PC-3 (cell line): ENCODE data around the gene EPC1. TPM values are rescaled to one million over a fixed set of nuclear protein-coding genes. Genes with fewer than 3 reads are reported as not detected.
"Not testable (repeated sequence)": the region's sequence is repeated elsewhere in the genome, so short reads cannot be mapped to it uniquely, and the experiment has no call there.

Source experiments
- ATAC-seq: fragments of 200-7000 bp; cut with Tn5 transposase; 2 replicates; pipeline ENCODE4 v1.9.1; 2020; ENCODE audit warnings: mild to moderate bottlenecking, moderate library complexity
- Bru-seq: library from RNA; stranded (reverse); fragments of 400-500 nt; gene quantifications from one replicate; lab custom pipeline; 2021; lab: Mats Ljungman, UMichigan
- BruChase-seq, 2 experiments: library from RNA; stranded (reverse); fragments of 400-500 nt; gene quantifications; one replicate each; lab custom pipeline; 2021; lab: Mats Ljungman, UMichigan
- BruUV-seq: library from RNA; stranded (reverse); fragments of 400-500 nt; replicated peaks from 2 replicates; lab custom pipeline; 2021; lab: Mats Ljungman, UMichigan
- CTCF ChIA-PET: fragments of 300-600 bp; sonication (Branson Sonifier 250); formaldehyde crosslinking; loops from one replicate; lab custom pipeline; 2022; ENCODE audit warnings: antibody characterized with exemption; lab: Charles Lee
- POLR2A ChIA-PET: fragments of 300-600 bp; sonication (Branson Sonifier 250); formaldehyde crosslinking; loops from one replicate; lab custom pipeline; 2022; ENCODE audit warnings: antibody characterized with exemption; ENCODE audit not compliant: unreplicated experiment; lab: Charles Lee
- DNase-seq: peaks from one replicate; pipeline ENCODE4 v3.0.0-alpha.2; 2015
- H2AFZ ChIP-seq: fragments of 300-600 bp; sonication (generic); 2 replicates; pipeline ENCODE4 v1.6.0; 2016; ENCODE audit warnings: antibody characterized with exemption, low read length
- H3F3A ChIP-seq: fragments of 300-600 bp; sonication (generic); one replicate; pipeline ENCODE4 v1.6.0; 2017; ENCODE audit warnings: antibody characterized with exemption, low read length, control low read depth, mild to moderate bottlenecking; ENCODE audit not compliant: unreplicated experiment
- H3K27ac ChIP-seq: fragments of 300-600 bp; sonication (generic); 2 replicates; pipeline ENCODE4 v1.5.1; 2016; ENCODE audit warnings: mild to moderate bottlenecking, low read length
- H3K27me3 ChIP-seq: fragments of 300-600 bp; sonication (generic); 2 replicates; pipeline ENCODE4 v1.6.1; 2016; ENCODE audit warnings: low read length, mixed read lengths
- H3K36me3 ChIP-seq: fragments of 300-600 bp; sonication (generic); 2 replicates; pipeline ENCODE4 v1.6.1; 2016; ENCODE audit warnings: low read depth, mixed run types, low read length, mixed read lengths
- H3K4me1 ChIP-seq: fragments of 300-600 bp; sonication (generic); 2 replicates; pipeline ENCODE4 v1.5.1; 2016; ENCODE audit warnings: low read length; ENCODE audit not compliant: insufficient read depth
- H3K4me2 ChIP-seq: fragments of 300-600 bp; sonication (generic); 2 replicates; pipeline ENCODE4 v1.6.0; 2016; ENCODE audit warnings: low read length
- H3K4me3 ChIP-seq: fragments of 300-600 bp; sonication (generic); 2 replicates; pipeline ENCODE4 v1.5.1; 2016; ENCODE audit warnings: mild to moderate bottlenecking, low read length, mixed read lengths
- H3K79me2 ChIP-seq: fragments of 300-600 bp; sonication (generic); 2 replicates; pipeline ENCODE4 v1.6.1; 2017; ENCODE audit warnings: low read length, mixed read lengths
- H3K9ac ChIP-seq: fragments of 300-600 bp; sonication (generic); 2 replicates; pipeline ENCODE4 v1.6.0; 2016; ENCODE audit warnings: mild to moderate bottlenecking, low read length
- H3K9me2 ChIP-seq: fragments of 300-600 bp; sonication (generic); replicated peaks from 2 replicates; pipeline ENCODE4 v1.6.1; 2016; ENCODE audit warnings: mixed run types, low read length, mixed read lengths
- H3K9me3 ChIP-seq: fragments of 300-600 bp; sonication (generic); 2 replicates; pipeline ENCODE4 v1.6.1; 2016; ENCODE audit warnings: low read length, mixed read lengths
- H4K20me1 ChIP-seq: fragments of 300-600 bp; sonication (generic); 2 replicates; pipeline ENCODE4 v1.6.1; 2016; ENCODE audit warnings: low read length, mixed read lengths
- EZH2 ChIP-seq: fragments of 300-600 bp; sonication (generic); IDR thresholded peaks from one replicate; pipeline ENCODE4 v1.6.1; 2017; ENCODE audit warnings: antibody characterized with exemption, mild to moderate bottlenecking, low read length; ENCODE audit not compliant: unreplicated experiment
- EZH2phosphoT487 ChIP-seq: fragments of 300-600 bp; sonication (generic); IDR thresholded peaks from 2 replicates; pipeline ENCODE4 v1.6.1; 2018; ENCODE audit warnings: mild to moderate bottlenecking, antibody characterized with exemption, low read length, borderline replicate concordance
- intact Hi-C: fragments of 100-400 bp; cut with micrococcal nuclease; formaldehyde crosslinking; loops from 2 replicates; pipeline ENCODE4 v1.9.0; 2023
- long read RNA-seq: library from polyadenylated mRNA; unstranded; transcript quantifications from one replicate; pipeline ENCODE4 v2.0.0, GENCODE V29; 2021; ENCODE audit not compliant: unreplicated experiment
- total RNA-seq: library from RNA; depleted of rRNA; stranded (reverse); fragments of >200 nt; gene quantifications from 2 replicates; pipeline ENCODE4 v1.2.3, GENCODE V29; 2014; rRNA removed
- TF ChIP-seq, protein P1 (sequence below): fragments of 300-600 bp; sonication (generic); conservative IDR thresholded peaks from 2 replicates; pipeline ENCODE4 v1.5.1; 2017; ENCODE audit warnings: antibody characterized with exemption, low read depth, mild to moderate bottlenecking, low read length

Gene EPC1
- total RNA-seq (72.7 and 148 TPM in 2 replicates), Bru-seq, nascent RNA (percentile 94 among the genes with signal in this experiment), BruChase-seq, experiment 1, labeled RNA remaining after a 6-hour chase (percentile 74 among the genes with signal in this experiment), BruChase-seq, experiment 2, labeled RNA remaining after a 2-hour chase (percentile 84 among the genes with signal in this experiment)
- long read RNA-seq, full-length matches to known transcripts, result 7 of 26 reads
- long read RNA-seq, partial matches to known transcripts, result 4 of 26 reads
- long read RNA-seq, other reads (novel, unspliced or antisense), result 15 of 26 reads

- Histone ChIP-seq H3K4me2 (peak within 1 kb of the TSS; percentile 80), H3F3A (no peaks in the 10 kb centered on the region), H4K20me1 (peaks cover 37% of the 10 kb centered on the region), H3K27me3 (no peaks in the 10 kb centered on the region), H3K79me2 (peaks cover 57% of the 10 kb centered on the region), H3K9me2 (no peaks in the 10 kb centered on the region), H2AFZ (peak within 1 kb of the TSS; percentile 81), H3K4me1 (peaks cover 38% of the 10 kb centered on the region), H3K9me3 (no peaks in the 10 kb centered on the region), H3K36me3 (peaks cover 22% of the 10 kb centered on the region), H3K4me3 (peak within 1 kb of the TSS; percentile 87), H3K9ac (peak within 1 kb of the TSS; percentile 99), H3K27ac (peak within 1 kb of the TSS; percentile 96)
- DNase-seq, result peak; percentile 98
- TSS peak; percentile 57 for BruUV-seq
- ChIA-PET CTCF (interaction anchor here (1.0 to 1.4 kb wide), 3 partner anchors 9 to 90 kb away, joined by 4 to 5 read pairs (median 4); no protein-coding TSS in a partner anchor), POLR2A (interaction anchor here (1.2 kb wide), 1 partner anchor 22 kb away, joined by 4 read pairs; no protein-coding TSS in a partner anchor)
- intact Hi-C loops, result loop anchor here (1.0 to 5.0 kb wide), 5 partner anchors 15 to 661 kb away; no protein-coding TSS in a partner anchor
- peak; percentile 69 for ATAC-seq
- TF ChIP-seq EZH2 (no peak), EZH2phosphoT487 (no peak)
- TF ChIP-seq, protein P1, sequence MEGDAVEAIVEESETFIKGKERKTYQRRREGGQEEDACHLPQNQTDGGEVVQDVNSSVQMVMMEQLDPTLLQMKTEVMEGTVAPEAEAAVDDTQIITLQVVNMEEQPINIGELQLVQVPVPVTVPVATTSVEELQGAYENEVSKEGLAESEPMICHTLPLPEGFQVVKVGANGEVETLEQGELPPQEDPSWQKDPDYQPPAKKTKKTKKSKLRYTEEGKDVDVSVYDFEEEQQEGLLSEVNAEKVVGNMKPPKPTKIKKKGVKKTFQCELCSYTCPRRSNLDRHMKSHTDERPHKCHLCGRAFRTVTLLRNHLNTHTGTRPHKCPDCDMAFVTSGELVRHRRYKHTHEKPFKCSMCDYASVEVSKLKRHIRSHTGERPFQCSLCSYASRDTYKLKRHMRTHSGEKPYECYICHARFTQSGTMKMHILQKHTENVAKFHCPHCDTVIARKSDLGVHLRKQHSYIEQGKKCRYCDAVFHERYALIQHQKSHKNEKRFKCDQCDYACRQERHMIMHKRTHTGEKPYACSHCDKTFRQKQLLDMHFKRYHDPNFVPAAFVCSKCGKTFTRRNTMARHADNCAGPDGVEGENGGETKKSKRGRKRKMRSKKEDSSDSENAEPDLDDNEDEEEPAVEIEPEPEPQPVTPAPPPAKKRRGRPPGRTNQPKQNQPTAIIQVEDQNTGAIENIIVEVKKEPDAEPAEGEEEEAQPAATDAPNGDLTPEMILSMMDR, result no peak
Observed at GRCh38 chr10:32346551-32347362, at the start of gene EPC1. Gene EPC1, minus strand, starts transcription at chr10:32347158. Its CDS starts 243 bp downstream, at chr10:32346915.

DNA sequence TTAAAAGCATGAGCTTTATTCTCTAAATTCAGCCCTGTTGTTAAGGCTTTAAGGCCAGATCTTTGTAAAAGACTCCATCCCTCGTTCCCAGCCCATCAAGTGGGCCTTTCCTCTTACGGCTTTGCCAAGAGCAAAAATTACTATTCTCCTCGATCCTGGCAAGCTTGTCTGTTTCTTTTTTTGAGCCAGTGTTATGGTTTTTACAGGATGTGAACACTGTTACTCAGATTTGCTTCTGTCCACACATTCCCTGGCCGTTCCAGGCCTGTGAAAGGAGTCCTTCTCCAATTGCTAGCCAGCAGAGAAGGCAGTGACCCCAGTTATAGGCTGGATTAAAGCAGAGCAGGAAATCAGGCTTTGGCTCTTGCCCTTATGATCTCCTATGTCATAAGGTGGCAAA lies 47.0 kb upstream of the EPC1 start:
- Histone ChIP-seq H3K4me3 (no peak overlapping the region), H3K4me2 (no peak overlapping the region), H3F3A (no peaks in the 10 kb centered on the region), H3K9me2 (no peaks in the 10 kb centered on the region), H3K36me3 (no peaks in the 10 kb centered on the region), H3K79me2 (no peaks in the 10 kb centered on the region), H3K9ac (no peak overlapping the region), H4K20me1 (no peaks in the 10 kb centered on the region), H2AFZ (no peak overlapping the region), H3K27me3 (no peaks in the 10 kb centered on the region), H3K27ac (no peak overlapping the region), H3K4me1 (peaks cover 4% of the 10 kb centered on the region; the same call in 1 of the 2 replicates), H3K9me3 (no peaks in the 10 kb centered on the region)
- ChIA-PET CTCF (no interaction called here), POLR2A (no interaction called here)
- BruUV-seq, result no TSS peak
- no peak for DNase-seq
- ATAC-seq, result no peak
- TF ChIP-seq EZH2phosphoT487 (no peak), EZH2 (no peak)
- TF ChIP-seq, protein P1, result no peak
- intact Hi-C loops, result no loop called here

GRCh38 chr10:32392284-32392683 lies 45.3 kb upstream of the EPC1 start:
- ATAC-seq, result not testable (repeated sequence)

More at GRCh38 chr10:32392284-32392683, 45.3 kb upstream of the EPC1 start:
- H3K27me3 ChIP-seq, H3K4me3 ChIP-seq, H3K9me2 ChIP-seq, DNase-seq, H3K4me2 ChIP-seq, CTCF ChIA-PET, H4K20me1 ChIP-seq, intact Hi-C loops, H3F3A ChIP-seq, H3K9ac ChIP-seq, BruUV-seq, H3K36me3 ChIP-seq, H2AFZ ChIP-seq, H3K27ac ChIP-seq, H3K4me1 ChIP-seq, H3K79me2 ChIP-seq, H3K9me3 ChIP-seq, POLR2A ChIA-PET: not testable (repeated sequence)
